ENCODE measurements around the gene GAREM1.

DNA sequence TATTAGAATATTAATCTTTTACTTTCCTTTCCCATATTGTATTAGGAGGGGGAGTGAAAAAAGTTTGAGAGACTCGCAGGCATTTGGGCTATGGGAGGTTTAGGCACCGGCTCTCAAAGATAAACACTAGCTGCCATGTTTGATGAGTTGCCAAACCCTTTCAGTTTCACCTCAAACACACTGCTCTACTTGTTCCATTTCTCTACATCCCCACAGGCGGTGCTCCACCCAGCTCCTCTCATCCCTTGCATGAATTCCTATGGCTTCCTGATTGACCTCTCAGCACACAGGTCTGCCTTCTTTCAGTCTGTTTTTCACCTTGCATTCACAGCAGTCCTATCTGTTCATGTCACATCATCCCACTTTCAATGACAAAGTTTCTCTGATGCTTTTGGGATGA, 215.1 kb downstream of the GAREM1 start:
- TF ChIP-seq, protein P1, sequence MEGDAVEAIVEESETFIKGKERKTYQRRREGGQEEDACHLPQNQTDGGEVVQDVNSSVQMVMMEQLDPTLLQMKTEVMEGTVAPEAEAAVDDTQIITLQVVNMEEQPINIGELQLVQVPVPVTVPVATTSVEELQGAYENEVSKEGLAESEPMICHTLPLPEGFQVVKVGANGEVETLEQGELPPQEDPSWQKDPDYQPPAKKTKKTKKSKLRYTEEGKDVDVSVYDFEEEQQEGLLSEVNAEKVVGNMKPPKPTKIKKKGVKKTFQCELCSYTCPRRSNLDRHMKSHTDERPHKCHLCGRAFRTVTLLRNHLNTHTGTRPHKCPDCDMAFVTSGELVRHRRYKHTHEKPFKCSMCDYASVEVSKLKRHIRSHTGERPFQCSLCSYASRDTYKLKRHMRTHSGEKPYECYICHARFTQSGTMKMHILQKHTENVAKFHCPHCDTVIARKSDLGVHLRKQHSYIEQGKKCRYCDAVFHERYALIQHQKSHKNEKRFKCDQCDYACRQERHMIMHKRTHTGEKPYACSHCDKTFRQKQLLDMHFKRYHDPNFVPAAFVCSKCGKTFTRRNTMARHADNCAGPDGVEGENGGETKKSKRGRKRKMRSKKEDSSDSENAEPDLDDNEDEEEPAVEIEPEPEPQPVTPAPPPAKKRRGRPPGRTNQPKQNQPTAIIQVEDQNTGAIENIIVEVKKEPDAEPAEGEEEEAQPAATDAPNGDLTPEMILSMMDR (conservative IDR thresholded peaks at IDR 0.05 in 1 of 2, IDR thresholded peaks at IDR 0.05 in 1 of 2; ENCODE audit: extremely low read depth in 1 of 2, insufficient read depth in 1 of 2, low read depth in 1 of 2, low read length in 2 of 2): no peak
- no peak for TF ChIP-seq EZH2 (IDR thresholded peaks at IDR 0.05; ENCODE audit: borderline replicate concordance, low read length)

Measured in mammary epithelial cell (primary cell).